ENCODE results near the gene GDA.

The GDA gene

DNA sequence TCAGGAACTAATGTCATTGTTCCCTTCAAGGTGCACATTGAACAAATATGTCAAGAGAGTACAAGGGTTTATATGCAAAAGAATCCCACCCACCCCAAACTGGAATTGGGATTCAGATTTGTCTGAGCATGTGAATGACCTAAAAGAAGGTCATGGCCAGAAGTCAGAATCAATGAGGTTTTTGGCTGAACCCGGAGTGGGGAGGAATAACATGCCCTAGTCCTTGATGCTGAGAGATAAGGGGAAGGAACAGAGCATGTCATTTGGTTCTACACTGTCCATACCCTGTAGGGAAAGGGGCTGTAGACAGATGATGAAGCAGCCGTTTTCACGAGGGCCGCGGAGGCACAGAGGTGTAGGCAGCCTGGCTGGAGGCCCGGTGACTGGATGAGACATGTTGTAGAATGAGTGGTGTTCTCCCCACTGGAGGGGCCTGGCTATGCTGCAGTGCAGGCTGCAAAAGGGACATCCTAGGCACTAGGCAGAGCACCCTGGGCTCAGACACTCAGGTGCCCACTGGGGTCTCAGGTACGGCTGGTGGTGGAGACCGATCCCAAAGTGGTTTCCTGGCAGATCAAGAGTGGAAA, 149.9 kb downstream of the GDA start:
- no peak overlapping the region for H3K4me3 ChIP-seq (ENCODE audit: low read depth, low read length)
- TF ChIP-seq CTCF (conservative IDR thresholded peaks at IDR 0.05; ENCODE audit: low read depth, low read length): no peak
- DNase-seq (ENCODE audit: low read depth): no peak

DNA sequence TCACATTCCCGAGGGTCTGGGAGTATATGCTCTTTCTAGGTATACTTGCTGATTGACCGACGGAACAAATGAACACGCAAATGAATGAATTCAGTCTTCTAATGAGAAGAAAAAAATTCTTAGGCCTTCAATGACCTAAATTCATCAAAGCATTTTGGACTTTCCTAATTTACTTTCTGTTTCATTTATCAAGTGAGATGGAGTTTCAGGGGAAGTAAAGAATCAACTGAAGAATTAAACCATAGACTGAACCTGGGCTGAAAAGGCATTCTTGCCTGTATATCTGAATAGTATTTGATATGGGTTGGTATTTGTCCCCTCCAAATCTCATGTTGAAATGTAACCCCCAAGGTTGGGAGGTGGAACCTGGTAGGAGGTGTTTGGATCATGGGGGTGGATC, 151.6 kb downstream of the GDA start:
- no peak for DNase-seq (ENCODE audit: low read depth)
- TF ChIP-seq CTCF (conservative IDR thresholded peaks at IDR 0.05; ENCODE audit: low read depth, low read length): no peak
- H3K4me3 ChIP-seq (ENCODE audit: low read depth, low read length): no peak overlapping the region
